Stimulated activated CD8-positive, alpha-beta memory T cell treated with anti-CD3 and anti-CD28 coated beads, Interleukin-2, amount 100 ng/mL, for 48 hours (primary cell): Measurements from ENCODE around the gene SAFB.
"Not testable (repeated sequence)": the region's sequence is repeated elsewhere in the genome, so short reads cannot be mapped to it uniquely, and the experiment has no call there.

Experiments
- DNase-seq, 2 donors: peaks; one replicate each; pipeline ENCODE4 v3.0.0-alpha.2; 2020; ENCODE audit warnings: low read depth in 2 of 2

SAFB gene

DNA sequence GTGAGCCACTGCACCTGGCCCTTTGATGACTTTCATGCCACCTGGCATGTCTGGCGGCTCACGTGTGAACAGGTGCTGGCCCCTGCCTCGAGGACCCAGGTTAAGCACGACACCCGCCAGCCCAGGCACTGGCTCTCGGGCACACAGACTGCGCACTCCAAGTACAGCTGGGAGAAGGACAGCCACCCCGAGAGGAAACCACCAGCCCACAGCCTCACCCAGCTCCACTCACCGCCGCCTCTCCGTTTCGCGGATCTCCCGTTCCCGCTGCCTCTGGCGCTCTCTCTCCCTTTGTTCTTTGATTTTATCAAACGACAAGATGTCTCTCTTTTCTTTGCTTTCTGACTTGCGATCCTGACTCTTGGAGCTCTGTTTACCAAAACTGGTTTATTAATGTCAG lies 27.8 kb upstream of the SAFB start:
- DNase-seq: no peak

DNA sequence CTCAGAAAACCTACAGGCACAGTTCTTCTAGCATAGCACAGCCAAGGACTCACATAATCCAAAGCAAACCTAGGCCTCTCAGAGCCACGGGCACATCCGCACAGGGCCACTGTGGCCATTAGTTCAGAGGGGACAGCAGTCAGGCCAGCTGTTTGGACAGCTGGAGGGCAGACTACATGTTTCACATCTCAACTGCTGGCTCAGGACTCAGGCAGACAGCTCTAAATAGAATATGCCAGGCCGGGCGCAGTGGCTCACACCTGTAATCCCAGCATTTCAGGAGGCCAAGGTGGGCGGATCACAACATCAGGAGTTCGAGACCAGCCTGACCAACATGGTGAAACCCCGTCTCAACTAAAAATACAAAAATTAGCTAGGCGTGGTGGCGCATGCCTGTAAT lies 27.1 kb upstream of the SAFB start:
- DNase-seq: no peak

- DNase-seq: no peak
Observed at GRCh38 chr19:5600797-5601196, 22.1 kb upstream of the SAFB start.

- DNase-seq: no peak
Observed at GRCh38 chr19:5603626-5604025, 19.3 kb upstream of the SAFB start.

DNA sequence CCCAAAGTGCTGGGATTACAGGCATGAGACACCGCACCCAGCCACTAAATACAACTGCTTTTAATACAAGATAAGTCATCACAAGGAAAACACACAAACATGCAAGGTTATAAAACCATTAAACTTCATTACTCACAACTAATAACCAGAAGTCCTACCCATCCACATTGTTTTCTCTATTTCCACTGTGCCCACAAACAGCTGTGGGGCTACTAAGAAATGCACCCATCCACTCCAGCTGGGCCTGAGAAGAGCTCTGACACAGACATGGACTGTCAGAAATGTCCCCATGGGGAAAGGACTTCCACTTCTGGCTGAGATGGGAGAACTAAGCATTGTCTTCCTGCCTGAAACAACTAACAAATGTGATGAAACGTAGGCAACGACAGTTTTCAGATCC lies 17.5 kb upstream of the SAFB start:
- no peak for DNase-seq

DNA sequence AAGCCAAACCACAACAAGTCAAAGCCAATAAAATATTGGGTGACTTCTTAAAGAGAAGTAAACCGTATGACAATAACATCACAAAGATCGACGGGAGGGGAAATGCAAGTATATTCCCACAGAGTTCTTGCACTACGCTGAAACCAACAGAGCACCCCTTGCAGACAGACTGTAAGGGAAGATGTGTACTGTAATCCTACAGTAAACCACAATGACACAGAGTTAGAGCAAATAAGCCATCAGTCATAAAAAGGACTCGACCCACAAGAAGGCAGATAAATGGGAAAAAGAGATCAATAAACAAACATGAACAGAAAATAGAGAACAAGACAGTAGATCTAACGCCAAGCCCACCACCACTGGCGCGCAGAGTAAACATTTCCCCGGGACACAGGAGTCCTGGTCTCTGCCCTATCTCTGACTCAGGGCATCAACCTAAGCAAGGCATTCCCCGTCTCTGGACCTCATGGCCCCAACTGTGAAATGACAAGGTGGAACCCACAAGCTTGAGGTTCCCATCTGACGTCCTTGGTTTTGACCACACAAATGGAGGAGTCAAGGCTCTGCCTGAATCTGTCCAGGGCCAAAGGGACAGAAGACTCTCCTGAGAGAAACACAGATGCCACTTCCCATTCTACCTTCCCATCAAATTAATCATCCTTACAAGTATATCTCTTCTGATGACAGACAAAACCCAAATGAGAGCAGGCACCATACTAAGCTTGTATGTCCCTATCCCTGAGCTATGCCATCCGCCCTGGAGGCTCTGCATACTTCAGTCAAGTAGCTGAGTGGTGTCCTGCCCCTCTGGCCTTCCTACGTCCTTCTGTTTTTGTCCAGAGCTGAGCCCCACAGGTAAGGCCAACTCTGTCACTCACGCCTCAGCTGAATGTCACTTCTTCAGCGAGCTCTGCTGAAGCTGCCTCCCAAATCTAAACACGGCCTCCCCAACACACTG lies 15.3 kb upstream of the SAFB start:
- DNase-seq: no peak

GRCh38 chr19:5608291-5608690 lies 14.6 kb upstream of the SAFB start:
- DNase-seq: no peak

GRCh38 chr19:5608766-5609165 lies 14.1 kb upstream of the SAFB start:
- not testable (repeated sequence) for DNase-seq

DNA sequence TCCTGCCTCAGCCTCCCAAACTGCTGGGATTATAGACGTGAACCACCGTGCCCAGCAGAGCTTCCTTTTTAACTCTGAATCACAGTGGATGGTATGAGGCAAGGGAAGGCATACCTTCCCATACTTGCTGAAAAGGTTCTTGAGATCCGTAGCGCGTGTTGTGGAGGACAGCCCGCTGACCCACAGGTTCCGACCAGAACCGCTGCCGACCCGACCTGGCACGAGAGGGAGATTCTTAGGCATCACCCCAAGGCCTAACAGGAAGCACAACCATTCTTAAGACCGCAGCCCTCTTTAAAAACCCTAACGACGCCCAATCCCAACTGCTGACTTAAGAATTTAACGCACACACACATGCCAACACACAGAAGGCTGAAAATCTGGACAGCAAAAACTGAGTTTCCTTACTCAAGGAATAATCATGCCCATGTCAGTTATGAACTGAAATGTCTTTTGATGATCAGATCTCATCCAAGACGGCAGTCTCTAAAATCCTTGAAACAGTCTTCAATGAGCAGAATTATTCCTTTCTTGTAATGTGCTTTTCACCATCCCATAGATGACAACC lies 12.9 kb upstream of the SAFB start:
- DNase-seq: no peak

GRCh38 chr19:5612891-5613865 lies 9.7 kb upstream of the SAFB start:
- no peak for DNase-seq

GRCh38 chr19:5615756-5616327 lies 7.0 kb upstream of the SAFB start:
- DNase-seq: no peak

DNA sequence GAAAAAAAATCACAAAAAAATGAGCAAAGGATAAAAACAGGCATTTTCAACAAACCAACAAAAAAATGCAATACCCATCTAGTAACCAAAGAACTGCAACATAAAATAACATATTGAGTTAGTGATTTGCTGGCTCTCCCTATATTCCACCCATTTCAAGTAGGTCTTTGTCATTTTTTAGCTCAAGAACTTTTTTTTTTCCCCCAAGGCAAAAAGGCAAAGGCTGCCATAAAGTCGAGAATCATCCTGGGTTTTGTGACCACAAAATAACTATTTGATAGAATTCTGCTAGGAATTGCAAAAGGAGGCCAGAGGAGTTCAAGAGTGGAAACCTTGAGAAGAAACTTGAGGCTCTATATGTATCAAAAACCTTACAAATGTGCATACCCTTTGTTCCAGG lies 5.8 kb upstream of the SAFB start:
- DNase-seq: no peak

DNA sequence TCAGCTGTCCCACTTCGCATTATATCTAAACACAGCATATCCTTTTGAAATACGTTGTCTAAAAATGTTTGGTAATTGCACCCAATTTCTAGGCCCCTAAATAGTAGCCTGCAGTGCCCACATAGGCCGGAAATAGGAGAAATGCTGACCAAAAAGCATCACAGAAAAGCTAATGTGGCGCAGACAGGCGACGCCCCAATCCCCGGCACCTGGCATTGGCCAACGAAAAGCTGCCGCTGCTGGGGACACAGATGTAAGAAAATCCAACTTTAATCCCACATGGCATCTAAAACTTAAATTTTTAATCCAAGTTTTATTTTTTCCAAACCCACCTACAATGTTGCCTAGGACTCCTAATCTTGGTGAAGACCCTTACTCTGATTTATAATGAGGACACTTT lies 4.3 kb upstream of the SAFB start:
- no peak for DNase-seq

GRCh38 chr19:5619946-5620345 lies 2.9 kb upstream of the SAFB start:
- no peak for DNase-seq

DNA sequence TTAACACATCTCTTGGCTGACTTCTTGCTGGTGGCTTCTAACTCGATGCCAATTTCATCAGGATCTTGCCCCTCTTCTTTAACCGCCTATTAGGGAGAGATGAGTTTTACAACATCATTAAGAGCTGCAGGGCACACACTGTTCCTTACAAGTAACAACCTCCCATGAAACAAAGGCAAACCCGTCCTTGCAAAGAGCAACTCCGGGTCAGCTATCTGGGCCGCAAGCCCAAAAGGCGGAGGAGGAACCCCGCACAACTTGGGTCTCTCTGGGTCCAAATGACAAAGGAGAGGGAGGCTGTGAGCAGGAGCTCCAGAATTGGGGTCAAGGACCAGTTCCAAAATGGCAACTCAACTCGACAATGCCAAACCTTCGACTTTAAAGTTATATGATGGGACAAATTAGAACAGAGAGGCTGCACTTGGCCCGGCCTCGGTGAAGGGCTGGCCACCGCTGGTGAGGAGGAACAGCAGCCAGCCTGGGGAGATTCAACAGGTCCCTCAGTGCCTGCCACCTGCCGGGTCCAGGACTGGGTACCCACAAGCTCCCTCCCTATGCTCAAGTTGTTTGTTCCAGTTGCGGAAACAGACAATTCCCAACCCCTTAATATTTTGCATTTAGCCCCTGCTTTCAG lies 1.5 kb upstream of the SAFB start:
- DNase-seq: no peak

DNA sequence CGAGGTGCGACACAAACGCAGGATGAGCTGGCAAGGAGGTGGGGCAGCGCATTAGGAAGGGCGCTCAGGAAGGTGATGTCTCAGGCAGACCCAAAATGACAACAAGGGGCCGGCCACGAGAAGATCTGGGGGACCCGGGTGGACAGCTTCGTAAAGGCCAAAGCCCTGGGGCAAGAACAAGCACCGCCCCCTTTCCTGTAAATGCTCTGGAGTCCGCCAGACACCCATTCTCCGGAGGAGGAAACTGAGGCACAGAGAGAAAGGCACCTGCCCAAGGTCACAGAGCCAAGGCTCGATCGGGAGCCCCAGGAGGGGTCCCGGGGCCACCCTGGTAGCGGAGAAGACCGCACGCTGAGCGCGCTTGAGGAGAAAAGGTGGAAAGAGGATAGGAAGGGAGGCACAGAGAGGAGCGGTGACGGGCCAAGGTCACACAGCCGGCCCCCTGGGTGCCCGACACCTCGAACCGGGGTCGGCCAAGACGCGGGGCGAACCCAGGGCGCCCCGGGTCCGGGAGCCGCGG lies 878 bp upstream of the SAFB start:
- DNase-seq: peak in 1 of 2 donors; percentile 6

DNA sequence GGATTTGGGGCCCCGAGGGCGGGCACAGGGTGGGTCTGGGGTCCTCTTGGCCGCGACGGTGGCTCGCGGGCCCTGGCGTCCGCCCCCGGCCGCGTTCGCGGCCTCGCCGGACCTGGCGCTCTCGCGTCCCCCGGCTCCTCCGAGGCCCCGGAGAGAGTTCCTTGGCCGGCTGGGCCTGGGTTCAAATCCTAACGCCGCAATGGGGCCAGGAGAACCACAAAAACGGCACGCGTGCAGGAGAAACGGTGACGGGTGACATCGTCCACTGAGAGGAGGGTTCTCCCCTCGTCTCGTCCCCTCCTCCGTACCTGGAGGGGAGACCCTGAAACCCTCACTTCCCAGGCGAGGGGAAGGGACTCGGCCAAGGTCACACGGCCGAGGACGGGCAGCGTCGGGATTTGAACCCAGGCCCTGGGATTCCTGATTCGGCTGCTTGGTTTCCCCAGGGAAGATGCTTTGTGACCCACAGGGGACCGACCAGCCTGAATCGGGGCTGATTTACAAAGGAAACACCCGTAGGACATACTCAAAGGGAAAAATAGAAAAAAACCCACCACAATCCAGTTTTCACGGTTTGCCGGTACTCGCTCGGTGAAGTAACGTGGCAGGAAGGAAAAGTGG lies 624 bp downstream of the SAFB start:
- DNase-seq: peak in 1 of 2 donors; percentile 12

DNA sequence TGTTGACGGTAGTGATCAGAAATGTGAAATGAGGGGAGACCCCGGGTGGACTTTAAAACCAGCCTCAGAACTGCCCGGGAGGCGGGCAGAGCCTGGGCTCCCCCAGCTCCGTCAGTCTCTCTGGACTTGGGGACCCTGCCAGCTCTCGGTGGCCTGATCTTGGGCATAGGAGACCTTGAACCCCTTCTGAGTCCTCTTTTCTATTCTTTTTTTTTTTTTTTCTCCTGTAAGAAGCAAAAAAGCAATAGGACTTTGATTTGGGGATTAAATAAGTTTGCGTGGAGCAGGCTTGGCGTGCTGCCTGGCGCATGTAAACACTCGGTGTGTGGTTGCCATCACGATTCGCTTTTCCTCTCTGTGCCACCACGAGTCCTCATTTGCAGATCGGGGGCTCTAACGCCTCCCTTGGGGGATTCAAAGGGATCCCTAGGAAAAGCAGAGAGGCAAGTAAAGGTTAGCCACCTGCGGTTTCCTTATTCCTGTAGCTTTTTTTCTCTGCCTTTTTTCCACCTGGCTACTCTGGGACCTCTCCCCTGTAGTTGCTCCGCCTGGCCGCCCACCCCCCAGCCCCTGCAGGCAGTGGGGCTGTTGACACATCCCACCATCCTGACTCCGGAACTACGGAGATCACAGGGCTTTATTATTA lies 1.3 kb downstream of the SAFB start:
- DNase-seq: no peak

DNA sequence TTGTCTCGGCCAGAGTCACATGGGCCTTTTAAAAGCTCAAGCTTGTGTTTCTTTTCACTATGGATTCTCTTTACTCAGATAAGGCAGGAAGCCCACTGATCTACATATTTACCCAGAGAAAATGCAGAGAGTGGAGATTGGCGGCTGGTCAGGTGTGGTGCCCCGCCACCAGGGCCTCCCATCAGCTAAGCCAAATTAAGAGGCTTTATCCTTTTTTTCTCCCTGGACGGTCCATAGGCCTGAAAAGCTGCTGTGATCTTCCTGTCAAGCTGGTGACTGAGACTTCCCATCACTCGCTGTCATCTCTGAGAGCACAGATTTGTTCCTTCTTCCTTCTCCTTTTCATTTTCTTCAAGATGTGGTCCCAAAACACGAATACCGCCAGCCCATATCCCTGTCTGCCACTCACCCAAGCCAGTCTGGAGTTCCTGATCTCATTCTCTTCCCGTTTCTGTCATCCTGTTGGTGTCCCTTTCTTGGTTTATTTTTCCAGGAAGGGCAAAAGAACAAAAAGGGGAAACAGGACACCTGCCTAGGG lies 1.9 kb downstream of the SAFB start:
- DNase-seq: no peak

- DNase-seq: no peak
Observed at GRCh38 chr19:5625641-5626040, 2.8 kb downstream of the SAFB start.
